SK-N-SH (cell line): ENCODE data around the gene ATP11A. TPM values are rescaled to one million over a fixed set of nuclear protein-coding genes. Genes with fewer than 3 reads are reported as not detected.

Source experiments
- CTCF ChIA-PET: fragments of 300-600, 350-600 bp; formaldehyde crosslinking; extraction: SDS; loops from one replicate; lab custom pipeline; 2021; lab: Yijun Ruan, JAX
- POLR2A ChIA-PET: fragments of 350-600 bp; sonication (Branson Sonifier 250); formaldehyde crosslinking; extraction: SDS; loops from one replicate; lab custom pipeline; 2020; ENCODE audit warnings: antibody characterized with exemption, inconsistent platforms; lab: Yijun Ruan, JAX
- DNase-seq: peaks from one replicate; pipeline ENCODE4 v3.0.0; 2012
- H2AFZ ChIP-seq: fragments of 200-600 bp; sonication (generic); 2 replicates; pipeline ENCODE4 v1.8.1; 2016; ENCODE audit warnings: antibody characterized with exemption, mild to moderate bottlenecking, low read depth
- H3F3A ChIP-seq: fragments of 200-600 bp; sonication (generic); replicated peaks from 2 replicates; pipeline ENCODE3; 2016; ENCODE audit warnings: antibody characterized with exemption, mild to moderate bottlenecking; ENCODE audit not compliant: insufficient read depth
- H3K27ac ChIP-seq, 2 experiments: fragments of 200-500 bp in 1 of 2; fragments of 200-600 bp in 1 of 2; sonication (Bioruptor generic) in 1 of 2; sonication (generic), shearing (Covaris generic) in 1 of 2; 2 replicates each; pipeline versions ENCODE4 v1.5.1 to v1.6.1; 2014 to 2016; ENCODE audit warnings: low read depth in 2 of 2, inconsistent platforms in 1 of 2, low read length in 1 of 2, mild to moderate bottlenecking in 1 of 2, mixed read lengths in 1 of 2
- H3K27me3 ChIP-seq: fragments of 200-600 bp; sonication (generic), shearing (Covaris generic); 2 replicates; pipeline ENCODE4 v1.6.1; 2016; ENCODE audit warnings: mixed run types; ENCODE audit not compliant: insufficient read depth
- H3K36me3 ChIP-seq, 2 experiments: fragments of 200-500 bp in 1 of 2; fragments of 200-600 bp in 1 of 2; sonication (Bioruptor generic) in 1 of 2; sonication (generic) in 1 of 2; replicated peaks in 1 of 2; 2 replicates each; pipeline versions ENCODE3 to v1.5.1; 2014 to 2016; ENCODE audit warnings: low read length in 1 of 2, mild to moderate bottlenecking in 1 of 2; ENCODE audit not compliant: insufficient read depth in 2 of 2, control insufficient read depth in 1 of 2
- H3K4me1 ChIP-seq, 2 experiments: fragments of 200-500 bp in 1 of 2; fragments of 200-600 bp in 1 of 2; sonication (Bioruptor generic) in 1 of 2; sonication (generic), shearing (Covaris generic) in 1 of 2; 2 replicates each; pipeline versions ENCODE4 v1.5.1 to v1.6.1; 2014 to 2016; ENCODE audit warnings: low read depth in 1 of 2, low read length in 1 of 2, mixed run types in 1 of 2; ENCODE audit not compliant: insufficient read depth in 2 of 2, control insufficient read depth in 1 of 2
- H3K4me2 ChIP-seq: fragments of 200-600 bp; sonication (generic), shearing (Covaris generic); 2 replicates; pipeline ENCODE4 v1.6.1; 2017; ENCODE audit warnings: mixed run types
- H3K4me3 ChIP-seq, 2 experiments: fragments of 200-500 bp in 1 of 2; fragments of 200-600 bp in 1 of 2; sonication (Bioruptor generic) in 1 of 2; sonication (generic), shearing (Covaris generic) in 1 of 2; 2 replicates each; pipeline versions ENCODE4 v1.5.1 to v1.8.1; 2014 to 2016; ENCODE audit warnings: low read depth in 2 of 2, inconsistent platforms in 1 of 2, low read length in 1 of 2, mild to moderate bottlenecking in 1 of 2, mixed read lengths in 1 of 2, moderate library complexity in 1 of 2
- H3K79me2 ChIP-seq: fragments of 200-600 bp; sonication (generic); 2 replicates; pipeline ENCODE4 v1.8.1; 2017; ENCODE audit warnings: mild to moderate bottlenecking; ENCODE audit not compliant: insufficient read depth
- H3K9ac ChIP-seq: fragments of 200-600 bp; sonication (generic); 2 replicates; pipeline ENCODE4 v1.6.1; 2017; ENCODE audit warnings: mixed run types
- H3K9me2 ChIP-seq: fragments of 200-600 bp; sonication (generic); 2 replicates; pipeline ENCODE4 v1.6.1; 2017; ENCODE audit warnings: mixed run types
- H3K9me3 ChIP-seq: fragments of 200-600 bp; sonication (generic); 2 replicates; pipeline ENCODE4 v1.6.1; 2017; ENCODE audit warnings: mixed run types, mild to moderate bottlenecking, moderate library complexity
- H4K20me1 ChIP-seq: fragments of 200-600 bp; sonication (generic); 2 replicates; pipeline ENCODE4 v1.6.1; 2017; ENCODE audit warnings: mild to moderate bottlenecking, mixed run types; ENCODE audit not compliant: insufficient read depth
- ELF1 ChIP-seq: IDR thresholded peaks from 2 replicates; pipeline ENCODE4 v1.4.0; 2012
- EP300 ChIP-seq, 2 experiments: IDR thresholded peaks; 2 replicates each; pipeline versions ENCODE4 v1.4.0 to v1.6.1; 2012; ENCODE audit warnings: borderline replicate concordance in 1 of 2, low read depth in 1 of 2, low read length in 1 of 2
- EZH2phosphoT487 ChIP-seq: fragments of 200-600 bp; sonication (generic); IDR thresholded peaks from 2 replicates; pipeline ENCODE4 v1.6.1; 2017; ENCODE audit warnings: low read depth, mixed run types, mild to moderate bottlenecking, antibody characterized with exemption, moderate library complexity, borderline replicate concordance
- FOSL2 ChIP-seq: IDR thresholded peaks from 2 replicates; pipeline ENCODE4 v1.4.0; 2012; ENCODE audit warnings: low read depth, mild to moderate bottlenecking, moderate library complexity, borderline replicate concordance
- FOXM1 ChIP-seq: IDR thresholded peaks from 2 replicates; pipeline ENCODE4 v1.4.0; 2012; ENCODE audit warnings: low read depth, mild to moderate bottlenecking
- GABPA ChIP-seq: IDR thresholded peaks from 2 replicates; pipeline ENCODE4 v1.4.0; 2012; ENCODE audit warnings: low read depth, mild to moderate bottlenecking
- GATA2 ChIP-seq: sonication (generic); formaldehyde crosslinking; IDR thresholded peaks from 2 replicates; pipeline ENCODE4 v1.5.0; 2020; ENCODE audit warnings: mild to moderate bottlenecking, missing genetic modification reagents
- JUND ChIP-seq: IDR thresholded peaks from 2 replicates; pipeline ENCODE4 v1.4.0; 2012
- MEF2A ChIP-seq: IDR thresholded peaks from 2 replicates; pipeline ENCODE4 v1.4.0; 2012; ENCODE audit warnings: low read depth, borderline replicate concordance
- NRF1 ChIP-seq: IDR thresholded peaks from 2 replicates; pipeline ENCODE4 v1.6.1; 2012; ENCODE audit warnings: low read depth, mild to moderate bottlenecking, low read length
- RAD21 ChIP-seq: IDR thresholded peaks from 2 replicates; pipeline ENCODE4 v1.6.1; 2012; ENCODE audit warnings: mild to moderate bottlenecking, low read length
- TAF1 ChIP-seq: IDR thresholded peaks from 2 replicates; pipeline ENCODE4 v1.6.1; 2012; ENCODE audit warnings: low read depth, mild to moderate bottlenecking, low read length, moderate library complexity, borderline replicate concordance
- TCF12 ChIP-seq: IDR thresholded peaks from 2 replicates; pipeline ENCODE4 v1.4.0; 2012
- TEAD4 ChIP-seq: IDR thresholded peaks from 2 replicates; pipeline ENCODE4 v1.4.0; 2012; ENCODE audit warnings: mild to moderate bottlenecking, borderline replicate concordance; ENCODE audit not compliant: insufficient read depth
- WGBS: methylation state at CpG from one replicate; pipeline ENCODE4 v1.1.6; 2017; ENCODE audit warnings: low lambda C conversion rate; 5-methylcytosine and 5-hydroxymethylcytosine counted together
- polyA plus RNA-seq, 3 experiments: library from polyadenylated mRNA; depleted of rRNA; stranded (reverse); fragments of >200 nt; gene quantifications; 2 replicates each; pipeline ENCODE4 v1.2.3, GENCODE V29; 2012
- TF ChIP-seq, protein P1 (sequence below): IDR thresholded peaks from 2 replicates; pipeline ENCODE4 v1.4.0; 2012; ENCODE audit warnings: low read depth, borderline replicate concordance
- TF ChIP-seq, protein P2 (sequence below): IDR thresholded peaks from 2 replicates; pipeline ENCODE4 v1.6.1; 2012; ENCODE audit warnings: mild to moderate bottlenecking, low read depth, low read length, moderate library complexity
- TF ChIP-seq, protein P3 (sequence below): IDR thresholded peaks from 2 replicates; pipeline ENCODE4 v1.4.0; 2012; ENCODE audit warnings: low read depth, borderline replicate concordance
- TF ChIP-seq, protein P4 (sequence below): IDR thresholded peaks from 2 replicates; pipeline ENCODE4; 2012

ATP11A gene
- polyA plus RNA-seq, 1 of the 3 experiments (the other 2 are of a cell fraction): 4.1 TPM

GRCh38 chr13:112723771-112724170 lies 33.9 kb downstream of the ATP11A start:
- Histone ChIP-seq H3K79me2 (no peaks in the 10 kb centered on the region), H2AFZ (no peak overlapping the region), H4K20me1 (no peaks in the 10 kb centered on the region), H3K4me1 (peaks cover 0 to 13% of the 10 kb centered on the region in 2 experiments; a peak in 2 of 4 replicates), H3F3A (peaks cover 7% of the 10 kb centered on the region), H3K9ac (no peak overlapping the region), H3K9me2 (no peaks in the 10 kb centered on the region), H3K27me3 (no peaks in the 10 kb centered on the region), H3K4me2 (no peak overlapping the region), H3K36me3 (no peaks in the 10 kb centered on the region), H3K27ac (no peak overlapping the region), H3K9me3 (no peaks in the 10 kb centered on the region), H3K4me3 (no peak overlapping the region)
- 94% methylated on average over 15 of the region's 17 CpGs for WGBS
- CTCF ChIA-PET: interaction anchor here (1.5 kb wide), 1 partner anchor 10 kb away, joined by 3 read pairs; no protein-coding TSS in a partner anchor
- POLR2A ChIA-PET: no interaction called here
- DNase-seq: no peak
- TF ChIP-seq EZH2phosphoT487 (no peak), GATA2 (CRISPR knock-in tag) (no peak), EP300 (IDR thresholded peaks at IDR 0.05; ENCODE audit: borderline replicate concordance in 1 of 2, low read depth in 1 of 2, low read length in 1 of 2) (no peak), FOXM1 (no peak), FOSL2 (no peak), MEF2A (no peak), NRF1 (no peak), TAF1 (no peak), TCF12 (no peak), ELF1 (no peak), TEAD4 (no peak), JUND (no peak), GABPA (no peak), RAD21 (no peak)
- TF ChIP-seq, protein P1, sequence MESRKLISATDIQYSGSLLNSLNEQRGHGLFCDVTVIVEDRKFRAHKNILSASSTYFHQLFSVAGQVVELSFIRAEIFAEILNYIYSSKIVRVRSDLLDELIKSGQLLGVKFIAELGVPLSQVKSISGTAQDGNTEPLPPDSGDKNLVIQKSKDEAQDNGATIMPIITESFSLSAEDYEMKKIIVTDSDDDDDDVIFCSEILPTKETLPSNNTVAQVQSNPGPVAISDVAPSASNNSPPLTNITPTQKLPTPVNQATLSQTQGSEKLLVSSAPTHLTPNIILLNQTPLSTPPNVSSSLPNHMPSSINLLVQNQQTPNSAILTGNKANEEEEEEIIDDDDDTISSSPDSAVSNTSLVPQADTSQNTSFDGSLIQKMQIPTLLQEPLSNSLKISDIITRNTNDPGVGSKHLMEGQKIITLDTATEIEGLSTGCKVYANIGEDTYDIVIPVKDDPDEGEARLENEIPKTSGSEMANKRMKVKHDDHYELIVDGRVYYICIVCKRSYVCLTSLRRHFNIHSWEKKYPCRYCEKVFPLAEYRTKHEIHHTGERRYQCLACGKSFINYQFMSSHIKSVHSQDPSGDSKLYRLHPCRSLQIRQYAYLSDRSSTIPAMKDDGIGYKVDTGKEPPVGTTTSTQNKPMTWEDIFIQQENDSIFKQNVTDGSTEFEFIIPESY: no peak
- TF ChIP-seq, protein P2, sequence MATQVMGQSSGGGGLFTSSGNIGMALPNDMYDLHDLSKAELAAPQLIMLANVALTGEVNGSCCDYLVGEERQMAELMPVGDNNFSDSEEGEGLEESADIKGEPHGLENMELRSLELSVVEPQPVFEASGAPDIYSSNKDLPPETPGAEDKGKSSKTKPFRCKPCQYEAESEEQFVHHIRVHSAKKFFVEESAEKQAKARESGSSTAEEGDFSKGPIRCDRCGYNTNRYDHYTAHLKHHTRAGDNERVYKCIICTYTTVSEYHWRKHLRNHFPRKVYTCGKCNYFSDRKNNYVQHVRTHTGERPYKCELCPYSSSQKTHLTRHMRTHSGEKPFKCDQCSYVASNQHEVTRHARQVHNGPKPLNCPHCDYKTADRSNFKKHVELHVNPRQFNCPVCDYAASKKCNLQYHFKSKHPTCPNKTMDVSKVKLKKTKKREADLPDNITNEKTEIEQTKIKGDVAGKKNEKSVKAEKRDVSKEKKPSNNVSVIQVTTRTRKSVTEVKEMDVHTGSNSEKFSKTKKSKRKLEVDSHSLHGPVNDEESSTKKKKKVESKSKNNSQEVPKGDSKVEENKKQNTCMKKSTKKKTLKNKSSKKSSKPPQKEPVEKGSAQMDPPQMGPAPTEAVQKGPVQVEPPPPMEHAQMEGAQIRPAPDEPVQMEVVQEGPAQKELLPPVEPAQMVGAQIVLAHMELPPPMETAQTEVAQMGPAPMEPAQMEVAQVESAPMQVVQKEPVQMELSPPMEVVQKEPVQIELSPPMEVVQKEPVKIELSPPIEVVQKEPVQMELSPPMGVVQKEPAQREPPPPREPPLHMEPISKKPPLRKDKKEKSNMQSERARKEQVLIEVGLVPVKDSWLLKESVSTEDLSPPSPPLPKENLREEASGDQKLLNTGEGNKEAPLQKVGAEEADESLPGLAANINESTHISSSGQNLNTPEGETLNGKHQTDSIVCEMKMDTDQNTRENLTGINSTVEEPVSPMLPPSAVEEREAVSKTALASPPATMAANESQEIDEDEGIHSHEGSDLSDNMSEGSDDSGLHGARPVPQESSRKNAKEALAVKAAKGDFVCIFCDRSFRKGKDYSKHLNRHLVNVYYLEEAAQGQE: no peak
- TF ChIP-seq, protein P3, sequence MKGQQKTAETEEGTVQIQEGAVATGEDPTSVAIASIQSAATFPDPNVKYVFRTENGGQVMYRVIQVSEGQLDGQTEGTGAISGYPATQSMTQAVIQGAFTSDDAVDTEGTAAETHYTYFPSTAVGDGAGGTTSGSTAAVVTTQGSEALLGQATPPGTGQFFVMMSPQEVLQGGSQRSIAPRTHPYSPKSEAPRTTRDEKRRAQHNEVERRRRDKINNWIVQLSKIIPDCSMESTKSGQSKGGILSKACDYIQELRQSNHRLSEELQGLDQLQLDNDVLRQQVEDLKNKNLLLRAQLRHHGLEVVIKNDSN: no peak
- TF ChIP-seq, protein P4, sequence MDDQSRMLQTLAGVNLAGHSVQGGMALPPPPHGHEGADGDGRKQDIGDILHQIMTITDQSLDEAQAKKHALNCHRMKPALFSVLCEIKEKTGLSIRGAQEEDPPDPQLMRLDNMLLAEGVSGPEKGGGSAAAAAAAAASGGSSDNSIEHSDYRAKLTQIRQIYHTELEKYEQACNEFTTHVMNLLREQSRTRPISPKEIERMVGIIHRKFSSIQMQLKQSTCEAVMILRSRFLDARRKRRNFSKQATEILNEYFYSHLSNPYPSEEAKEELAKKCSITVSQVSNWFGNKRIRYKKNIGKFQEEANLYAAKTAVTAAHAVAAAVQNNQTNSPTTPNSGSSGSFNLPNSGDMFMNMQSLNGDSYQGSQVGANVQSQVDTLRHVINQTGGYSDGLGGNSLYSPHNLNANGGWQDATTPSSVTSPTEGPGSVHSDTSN: no peak
